ENCODE data around the gene EPHA8. TPM values are rescaled to one million over a fixed set of nuclear protein-coding genes. Genes with fewer than 3 reads are reported as not detected.

The EPHA8 gene
- total RNA-seq (ENCODE audit: low replicate concordance), result not detected in 2 replicates

GRCh38 chr1:22562584-22563583, at the start of gene EPHA8:
EPHA8 (plus strand) TSS chr1:22563489; CDS start chr1:22563636, 147 bp downstream.

GRCh38 chr1:22636353-22636752, 73.1 kb downstream of the EPHA8 start, which contains the start of gene C1QA:
C1QA (plus strand) TSS chr1:22636628; CDS start chr1:22637617, 989 bp downstream.

GRCh38 chr1:22643381-22643780, 80.1 kb downstream of the EPHA8 start, which contains the start of gene C1QC:
C1QC (plus strand) TSS chr1:22643633; CDS start chr1:22644024, 391 bp downstream.

GRCh38 chr1:22652881-22653316, 89.6 kb downstream of the EPHA8 start, which contains the start of gene C1QB:
C1QB (plus strand) TSS chr1:22653236; CDS start chr1:22659463, 6,227 bp downstream.

Other genes starting within 250 kb of the EPHA8 start
- gene ZBTB40, start 111.6 kb upstream of the EPHA8 start, total RNA-seq (ENCODE audit: low replicate concordance), result 6.2 and 7.0 TPM in 2 replicates
- gene C1QA, start 73.1 kb downstream of the EPHA8 start, total RNA-seq (ENCODE audit: low replicate concordance), result not detected in 2 replicates
- gene C1QC, start 80.1 kb downstream of the EPHA8 start, total RNA-seq (ENCODE audit: low replicate concordance), result not detected in 2 replicates
- not detected in 2 replicates for gene C1QB, start 89.7 kb downstream of the EPHA8 start, total RNA-seq (ENCODE audit: low replicate concordance)
- 8.1 and 14.3 TPM in 2 replicates for gene EPHB2, start 147.3 kb downstream of the EPHA8 start, total RNA-seq (ENCODE audit: low replicate concordance)

Measured in smooth muscle cell of the coronary artery (primary cell).